ENCODE results near the gene TEDC2.

TEDC2 gene

DNA sequence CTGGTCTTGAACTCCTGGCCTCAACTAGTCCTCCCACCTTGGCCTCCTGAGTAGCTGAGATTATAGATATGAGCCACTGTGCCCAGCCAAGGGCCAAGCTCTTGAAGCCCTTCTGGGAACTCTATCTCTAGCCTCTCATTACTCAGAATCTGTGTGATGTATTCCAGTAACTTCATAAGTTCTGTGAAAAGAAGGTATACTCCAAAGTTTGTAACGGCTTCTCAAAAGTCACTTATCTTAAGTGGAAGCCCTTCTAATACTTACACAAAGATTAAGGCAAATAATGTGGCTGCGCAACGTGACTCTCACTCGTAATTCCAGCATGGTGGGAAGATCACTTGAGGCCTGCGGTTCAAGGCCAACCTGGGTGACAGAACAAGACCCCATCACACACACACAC is 34.7 kb downstream of the TEDC2 start:
- no peaks in the 10 kb centered on the region for H3K9me3 ChIP-seq (replicated peaks; ENCODE audit: low read length)
- H3K36me3 ChIP-seq (ENCODE audit: insufficient read depth, low read length): peaks cover 15% of the 10 kb centered on the region
- no peak overlapping the region for H3K4me3 ChIP-seq (ENCODE audit: low read length)
- H3K4me2 ChIP-seq (ENCODE audit: low read length): no peak overlapping the region
- H3K4me1 ChIP-seq (ENCODE audit: control insufficient read depth, insufficient read depth, low read length): peaks cover 11% of the 10 kb centered on the region
- no peak overlapping the region for H3K9ac ChIP-seq (ENCODE audit: low read depth, low read length)
- no peaks in the 10 kb centered on the region for H3K27me3 ChIP-seq (ENCODE audit: control insufficient read depth, insufficient read depth, low read length)

GRCh38 chr16:2495041-2495440 is 35.1 kb downstream of the TEDC2 start:
- Histone ChIP-seq H3K9ac (ENCODE audit: low read depth, low read length) (no peak overlapping the region), H3K36me3 (ENCODE audit: insufficient read depth, low read length) (peaks cover 15% of the 10 kb centered on the region), H3K27me3 (ENCODE audit: control insufficient read depth, insufficient read depth, low read length) (no peaks in the 10 kb centered on the region), H3K4me2 (ENCODE audit: low read length) (no peak overlapping the region), H3K4me1 (ENCODE audit: control insufficient read depth, insufficient read depth, low read length) (peaks cover 11% of the 10 kb centered on the region), H3K4me3 (ENCODE audit: low read length) (no peak overlapping the region), H3K9me3 (replicated peaks; ENCODE audit: low read length) (no peaks in the 10 kb centered on the region)

DNA sequence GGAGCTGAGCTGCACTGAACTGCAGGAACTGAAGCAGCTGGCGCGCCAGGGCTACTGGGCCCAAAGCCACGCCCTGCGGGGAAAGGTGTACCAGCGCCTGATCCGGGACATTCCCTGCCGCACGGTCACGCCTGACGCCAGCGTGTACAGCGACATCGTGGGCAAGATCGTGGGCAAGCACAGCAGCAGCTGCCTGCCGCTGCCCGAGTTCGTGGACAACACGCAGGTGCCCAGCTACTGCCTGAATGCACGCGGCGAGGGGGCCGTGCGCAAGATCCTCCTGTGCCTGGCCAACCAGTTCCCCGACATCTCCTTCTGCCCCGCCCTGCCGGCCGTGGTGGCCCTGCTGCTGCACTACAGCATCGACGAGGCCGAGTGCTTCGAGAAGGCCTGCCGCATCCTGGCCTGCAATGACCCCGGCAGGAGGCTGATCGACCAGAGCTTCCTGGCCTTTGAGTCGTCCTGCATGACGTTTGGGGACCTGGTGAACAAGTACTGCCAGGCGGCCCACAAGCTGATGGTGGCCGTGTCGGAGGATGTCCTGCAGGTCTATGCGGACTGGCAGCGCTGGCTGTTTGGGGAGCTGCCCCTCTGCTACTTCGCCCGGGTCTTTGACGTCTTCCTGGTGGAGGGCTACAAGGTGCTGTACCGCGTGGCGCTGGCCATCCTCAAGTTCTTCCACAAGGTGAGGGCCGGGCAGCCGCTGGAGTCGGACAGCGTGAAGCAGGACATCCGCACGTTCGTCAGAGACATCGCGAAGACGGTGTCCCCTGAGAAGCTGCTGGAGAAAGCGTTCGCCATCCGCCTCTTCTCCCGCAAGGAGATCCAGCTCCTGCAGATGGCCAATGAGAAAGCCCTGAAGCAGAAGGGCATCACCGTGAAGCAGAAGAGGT is 36.6 kb downstream of the TEDC2 start:
- no peak overlapping the region for H3K9ac ChIP-seq (ENCODE audit: low read depth, low read length)
- H3K4me3 ChIP-seq (ENCODE audit: low read length): no peak overlapping the region
- H3K27me3 ChIP-seq (ENCODE audit: control insufficient read depth, insufficient read depth, low read length): no peaks in the 10 kb centered on the region
- peaks cover 15% of the 10 kb centered on the region for H3K36me3 ChIP-seq (ENCODE audit: insufficient read depth, low read length)
- H3K9me3 ChIP-seq (replicated peaks; ENCODE audit: low read length): no peaks in the 10 kb centered on the region
- peaks cover 11% of the 10 kb centered on the region for H3K4me1 ChIP-seq (ENCODE audit: control insufficient read depth, insufficient read depth, low read length)
- no peak overlapping the region for H3K4me2 ChIP-seq (ENCODE audit: low read length)

DNA sequence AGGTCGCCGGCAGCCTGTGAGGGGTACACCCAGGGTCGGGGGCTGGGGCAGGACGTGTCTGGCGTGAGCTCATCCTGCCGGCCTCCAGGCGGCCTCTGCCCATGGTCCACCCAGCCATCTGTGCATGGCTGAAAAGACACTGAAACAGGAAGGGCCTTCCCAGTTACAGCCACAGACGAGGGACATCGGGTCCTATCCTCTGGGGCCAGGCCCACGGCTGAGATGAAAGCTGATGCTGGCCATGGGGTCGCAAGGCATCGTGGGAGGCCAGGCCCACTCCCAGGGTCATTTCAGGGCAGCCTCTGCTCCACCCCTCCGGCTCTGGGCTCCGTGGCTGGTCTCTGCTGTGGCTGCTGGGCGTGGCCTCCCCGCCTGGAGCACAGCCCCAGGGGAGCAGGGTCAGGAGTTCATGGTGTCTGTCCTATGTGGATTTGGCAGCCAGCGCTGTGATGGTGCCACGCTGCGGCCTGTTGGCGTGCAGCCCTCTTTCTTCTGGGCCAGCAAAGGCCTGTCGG is 37.3 kb downstream of the TEDC2 start:
- peaks cover 11% of the 10 kb centered on the region for H3K4me1 ChIP-seq (ENCODE audit: control insufficient read depth, insufficient read depth, low read length)
- peak overlapping the region; percentile 18 for H3K4me2 ChIP-seq (ENCODE audit: low read length)
- H3K36me3 ChIP-seq (ENCODE audit: insufficient read depth, low read length): peaks cover 15% of the 10 kb centered on the region
- H3K9ac ChIP-seq (ENCODE audit: low read depth, low read length): no peak overlapping the region
- H3K9me3 ChIP-seq (replicated peaks; ENCODE audit: low read length): no peaks in the 10 kb centered on the region
- H3K27me3 ChIP-seq (ENCODE audit: control insufficient read depth, insufficient read depth, low read length): no peaks in the 10 kb centered on the region
- H3K4me3 ChIP-seq (ENCODE audit: low read length): no peak overlapping the region

- Histone ChIP-seq H3K36me3 (ENCODE audit: insufficient read depth, low read length) (peaks cover 15% of the 10 kb centered on the region), H3K4me3 (ENCODE audit: low read length) (no peak overlapping the region), H3K9me3 (replicated peaks; ENCODE audit: low read length) (no peaks in the 10 kb centered on the region), H3K9ac (ENCODE audit: low read depth, low read length) (no peak overlapping the region), H3K27me3 (ENCODE audit: control insufficient read depth, insufficient read depth, low read length) (no peaks in the 10 kb centered on the region), H3K4me1 (ENCODE audit: control insufficient read depth, insufficient read depth, low read length) (peaks cover 15% of the 10 kb centered on the region), H3K4me2 (ENCODE audit: low read length) (peak overlapping the region; percentile 18)
Measured at GRCh38 chr16:2497695-2498484, 38.0 kb downstream of the TEDC2 start.

GRCh38 chr16:2498531-2499253 is 38.8 kb downstream of the TEDC2 start:
- no peaks in the 10 kb centered on the region for H3K9me3 ChIP-seq (replicated peaks; ENCODE audit: low read length)
- peaks cover 17% of the 10 kb centered on the region for H3K4me1 ChIP-seq (ENCODE audit: control insufficient read depth, insufficient read depth, low read length)
- peaks cover 15% of the 10 kb centered on the region for H3K36me3 ChIP-seq (ENCODE audit: insufficient read depth, low read length)
- no peak overlapping the region for H3K4me3 ChIP-seq (ENCODE audit: low read length)
- H3K4me2 ChIP-seq (ENCODE audit: low read length): no peak overlapping the region
- H3K27me3 ChIP-seq (ENCODE audit: control insufficient read depth, insufficient read depth, low read length): no peaks in the 10 kb centered on the region
- H3K9ac ChIP-seq (ENCODE audit: low read depth, low read length): no peak overlapping the region

- H3K36me3 ChIP-seq (ENCODE audit: insufficient read depth, low read length): peaks cover 15% of the 10 kb centered on the region
- peaks cover 17% of the 10 kb centered on the region for H3K4me1 ChIP-seq (ENCODE audit: control insufficient read depth, insufficient read depth, low read length)
- no peaks in the 10 kb centered on the region for H3K27me3 ChIP-seq (ENCODE audit: control insufficient read depth, insufficient read depth, low read length)
- H3K9me3 ChIP-seq (replicated peaks; ENCODE audit: low read length): no peaks in the 10 kb centered on the region
- H3K4me2 ChIP-seq (ENCODE audit: low read length): no peak overlapping the region
- no peak overlapping the region for H3K9ac ChIP-seq (ENCODE audit: low read depth, low read length)
- H3K4me3 ChIP-seq (ENCODE audit: low read length): no peak overlapping the region
Measured at GRCh38 chr16:2499454-2499853, 39.5 kb downstream of the TEDC2 start.

DNA sequence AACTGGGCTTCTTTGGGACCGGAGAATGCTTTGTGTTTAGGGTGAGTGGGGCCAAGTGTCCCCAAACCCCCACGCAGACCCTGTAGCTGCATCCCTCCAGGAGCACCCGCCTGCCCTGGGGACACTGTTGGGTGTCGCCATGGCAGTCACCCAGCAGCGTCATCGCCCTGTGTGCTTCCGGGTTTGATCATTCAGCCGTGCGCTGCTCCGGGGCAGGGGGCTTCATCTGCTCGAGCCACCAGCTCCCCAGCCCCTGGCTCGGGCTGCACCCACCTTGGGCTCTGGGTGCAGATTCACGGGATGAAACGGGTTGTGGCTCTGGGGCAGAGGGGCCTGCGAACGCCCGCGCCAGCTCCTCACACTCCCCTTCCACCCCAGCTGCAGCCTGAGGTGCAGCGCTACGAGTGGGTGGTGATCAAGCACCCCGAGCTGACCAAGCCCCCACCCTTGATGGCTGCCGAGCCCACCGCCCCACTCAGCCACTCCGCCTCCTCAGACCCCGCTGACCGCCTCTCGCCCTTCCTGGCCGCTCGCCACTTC is 40.1 kb downstream of the TEDC2 start:
- H3K27me3 ChIP-seq (ENCODE audit: control insufficient read depth, insufficient read depth, low read length): no peaks in the 10 kb centered on the region
- H3K9ac ChIP-seq (ENCODE audit: low read depth, low read length): no peak overlapping the region
- no peaks in the 10 kb centered on the region for H3K9me3 ChIP-seq (replicated peaks; ENCODE audit: low read length)
- H3K4me3 ChIP-seq (ENCODE audit: low read length): no peak overlapping the region
- no peak overlapping the region for H3K4me2 ChIP-seq (ENCODE audit: low read length)
- peaks cover 17% of the 10 kb centered on the region for H3K4me1 ChIP-seq (ENCODE audit: control insufficient read depth, insufficient read depth, low read length)
- peaks cover 15% of the 10 kb centered on the region for H3K36me3 ChIP-seq (ENCODE audit: insufficient read depth, low read length)

- H3K9ac ChIP-seq (ENCODE audit: low read depth, low read length): no peak overlapping the region
- H3K27me3 ChIP-seq (ENCODE audit: control insufficient read depth, insufficient read depth, low read length): no peaks in the 10 kb centered on the region
- peaks cover 15% of the 10 kb centered on the region for H3K36me3 ChIP-seq (ENCODE audit: insufficient read depth, low read length)
- peaks cover 17% of the 10 kb centered on the region for H3K4me1 ChIP-seq (ENCODE audit: control insufficient read depth, insufficient read depth, low read length)
- no peak overlapping the region for H3K4me2 ChIP-seq (ENCODE audit: low read length)
- no peak overlapping the region for H3K4me3 ChIP-seq (ENCODE audit: low read length)
- H3K9me3 ChIP-seq (replicated peaks; ENCODE audit: low read length): no peaks in the 10 kb centered on the region
Measured at GRCh38 chr16:2500430-2500917, 40.6 kb downstream of the TEDC2 start.

GRCh38 chr16:2500918-2501750 is 41.2 kb downstream of the TEDC2 start:
- Histone ChIP-seq H3K9ac (ENCODE audit: low read depth, low read length) (no peak overlapping the region), H3K9me3 (replicated peaks; ENCODE audit: low read length) (no peaks in the 10 kb centered on the region), H3K36me3 (ENCODE audit: insufficient read depth, low read length) (peaks cover 15% of the 10 kb centered on the region), H3K4me1 (ENCODE audit: control insufficient read depth, insufficient read depth, low read length) (peaks cover 17% of the 10 kb centered on the region), H3K4me3 (ENCODE audit: low read length) (no peak overlapping the region), H3K4me2 (ENCODE audit: low read length) (peak overlapping the region; percentile 45), H3K27me3 (ENCODE audit: control insufficient read depth, insufficient read depth, low read length) (no peaks in the 10 kb centered on the region)

Data from skeletal muscle satellite cell (primary cell).